Stomach (tissue), 9 donors: Measurements from ENCODE around the gene SULF2. TPM values are rescaled to one million over a fixed set of nuclear protein-coding genes. Genes with fewer than 3 reads are reported as not detected.

Experiments
- DNase-seq, 2 donors: peaks; one replicate each; pipeline versions ENCODE4 v3.0.0 to v3.0.0-alpha.2; 2013 to 2019
- H3K27ac ChIP-seq, 5 donors: fragments of 200-600 bp in 4 of 5; sonication (generic) in 4 of 5; one replicate each; pipeline ENCODE4 v1.5.1; 2013 to 2019; ENCODE audit warnings: mild to moderate bottlenecking in 1 of 5, moderate library complexity in 1 of 5
- H3K27me3 ChIP-seq, 3 donors: fragments of 200-600 bp; sonication (generic); one replicate each; pipeline ENCODE4 v1.5.1; 2017 to 2019; ENCODE audit warnings: mixed run types in 1 of 3
- H3K36me3 ChIP-seq, 4 donors: fragments of 200-600 bp; sonication (generic); 1 replicate in 3 of 4; 2 replicates in 1 of 4; pipeline ENCODE4 v1.5.1; 2016 to 2019
- H3K4me1 ChIP-seq, 4 donors: fragments of 200-600 bp; sonication (generic); one replicate each; pipeline ENCODE4 v1.5.1; 2016 to 2019
- H3K4me3 ChIP-seq, 4 donors: fragments of 200-600 bp; sonication (generic) in 3 of 4; one replicate each; pipeline ENCODE4 v1.5.1; 2016 to 2019; ENCODE audit warnings: mild to moderate bottlenecking in 1 of 4
- H3K9me3 ChIP-seq, 4 donors: fragments of 200-600 bp; sonication (generic); one replicate each; pipeline ENCODE4 v1.5.1; 2016 to 2019
- CTCF ChIP-seq, 7 experiments: fragments of 450-650 bp in 4 of 7; fragments of 200-600 bp in 3 of 7; sonication (generic) in 3 of 7; IDR thresholded peaks; one replicate each; pipeline ENCODE4 v1.5.1; 2016 to 2019; ENCODE audit warnings: antibody characterized with exemption in 7 of 7, control low read depth in 2 of 7, mild to moderate bottlenecking in 1 of 7
- EP300 ChIP-seq: sonication (generic); formaldehyde crosslinking; IDR thresholded peaks from one replicate; pipeline ENCODE4 v1.6.1; 2017; ENCODE audit warnings: antibody characterized with exemption
- POLR2A ChIP-seq, 4 donors: fragments of 450-650 bp; IDR thresholded peaks; one replicate each; pipeline ENCODE4 v1.6.1; 2016; ENCODE audit warnings: antibody characterized with exemption in 4 of 4, control low read depth in 2 of 4, mild to moderate bottlenecking in 1 of 4, moderate library complexity in 1 of 4
- POLR2AphosphoS5 ChIP-seq, 3 donors: sonication (generic); formaldehyde crosslinking; IDR thresholded peaks; one replicate each; pipeline ENCODE4 v1.6.1; 2016; ENCODE audit warnings: antibody characterized with exemption in 3 of 3
- WGBS, 5 donors: extraction: QIAGEN DNeasy Blood & Tissue Kit in 3 of 5; methylation state at CpG; one replicate each; pipeline versions ENCODE4 v1.1.5 to v1.1.7; 2013 to 2018; 5-methylcytosine and 5-hydroxymethylcytosine counted together
- intact Hi-C: fragments of 100-400 bp; cut with DNase I; formaldehyde crosslinking; loops from one replicate; pipeline ENCODE4 v1.15.1; 2023; ENCODE audit warnings: low total_unique reads
- polyA plus RNA-seq, 3 donors: library from polyadenylated mRNA; stranded (reverse); fragments of 200-250 nt; gene quantifications; one replicate each; pipeline ENCODE4 v1.2.3, GENCODE V29; 2013
- total RNA-seq, 5 donors: library from RNA; depleted of rRNA; stranded (reverse); fragments of >200 nt; gene quantifications; one replicate each; pipeline versions ENCODE4 v1.1.0 to v1.2.3, GENCODE V29; 2014 to 2016
- donor health status: healthy with polysubstance abuse.
- donor health status: Bipolar disorder and iron deficiency.
- donor health status: healthy.

Gene SULF2
- total and polyA plus RNA-seq, 8 donors: 9.0 to 226 (median 27.3) TPM

DNA sequence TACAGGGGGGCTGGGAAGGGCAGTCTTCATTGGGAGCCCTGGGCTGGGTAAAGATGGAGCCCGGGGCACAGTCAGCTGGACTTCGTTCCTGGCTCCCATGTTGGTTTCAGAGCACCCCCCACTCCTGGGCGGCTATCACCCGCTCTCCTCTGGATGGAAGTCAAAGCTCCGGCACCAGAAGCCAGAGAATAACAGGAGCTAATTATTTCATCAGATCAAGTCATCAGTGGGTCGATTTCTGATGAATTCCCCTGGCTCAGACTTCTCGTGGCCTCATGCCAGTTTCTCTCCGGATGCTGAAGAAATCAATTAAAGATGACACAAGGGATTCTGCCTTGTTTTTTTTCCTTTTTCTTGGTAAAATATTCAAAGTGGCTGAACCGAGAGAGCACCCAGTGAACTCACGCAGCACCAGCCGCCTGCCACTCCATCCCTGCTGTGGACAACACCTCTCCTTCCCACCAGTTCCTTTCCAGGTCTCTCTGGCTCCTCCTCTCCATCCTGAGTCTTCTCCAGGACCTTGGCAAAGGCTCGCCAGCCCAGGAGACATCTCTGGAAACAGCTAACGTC lies 22.5 kb downstream of the SULF2 start:
- no peak overlapping the region for H3K27ac ChIP-seq
- peaks cover 0 to 3% (median 0%) of the 10 kb centered on the region in 4 donors for H3K36me3 ChIP-seq
- TF ChIP-seq EP300 (no peak), CTCF (IDR thresholded peaks at IDR 0.05) (no peak), POLR2AphosphoS5 (IDR thresholded peaks at IDR 0.05) (no peak), POLR2A (IDR thresholded peaks at IDR 0.05) (no peak)
- WGBS, 5 donors: 44 to 71% (median 66%) methylated on average over 10 to 13 of the region's 13 CpGs
- H3K27me3 ChIP-seq: peaks cover 0 to 10% (median 0%) of the 10 kb centered on the region in 3 donors
- no peaks in the 10 kb centered on the region for H3K9me3 ChIP-seq
- intact Hi-C loops: no loop called here
- DNase-seq: peak in 1 of 2 donors; percentile 53
- no peak overlapping the region for H3K4me3 ChIP-seq
- H3K4me1 ChIP-seq: peaks cover 0 to 14% (median 3%) of the 10 kb centered on the region in 4 donors

- intact Hi-C loops: no loop called here
- WGBS, 5 donors: 62 to 75% (median 72%) methylated on average over 11 of the region's 11 CpGs
- Histone ChIP-seq H3K4me1 (peaks cover 0 to 11% (median 3%) of the 10 kb centered on the region in 4 donors), H3K36me3 (peaks cover 0 to 12% (median 8%) of the 10 kb centered on the region in 4 donors), H3K27ac (no peak overlapping the region), H3K27me3 (peaks cover 0 to 10% (median 0%) of the 10 kb centered on the region in 3 donors), H3K9me3 (no peaks in the 10 kb centered on the region), H3K4me3 (no peak overlapping the region)
- DNase-seq: no peak
- no peak for TF ChIP-seq EP300
- TF ChIP-seq CTCF (IDR thresholded peaks at IDR 0.05): no peak
- no peak for TF ChIP-seq POLR2AphosphoS5 (IDR thresholded peaks at IDR 0.05)
- no peak for TF ChIP-seq POLR2A (IDR thresholded peaks at IDR 0.05)
Observed at GRCh38 chr20:47761482-47762047, 23.7 kb downstream of the SULF2 start.

DNA sequence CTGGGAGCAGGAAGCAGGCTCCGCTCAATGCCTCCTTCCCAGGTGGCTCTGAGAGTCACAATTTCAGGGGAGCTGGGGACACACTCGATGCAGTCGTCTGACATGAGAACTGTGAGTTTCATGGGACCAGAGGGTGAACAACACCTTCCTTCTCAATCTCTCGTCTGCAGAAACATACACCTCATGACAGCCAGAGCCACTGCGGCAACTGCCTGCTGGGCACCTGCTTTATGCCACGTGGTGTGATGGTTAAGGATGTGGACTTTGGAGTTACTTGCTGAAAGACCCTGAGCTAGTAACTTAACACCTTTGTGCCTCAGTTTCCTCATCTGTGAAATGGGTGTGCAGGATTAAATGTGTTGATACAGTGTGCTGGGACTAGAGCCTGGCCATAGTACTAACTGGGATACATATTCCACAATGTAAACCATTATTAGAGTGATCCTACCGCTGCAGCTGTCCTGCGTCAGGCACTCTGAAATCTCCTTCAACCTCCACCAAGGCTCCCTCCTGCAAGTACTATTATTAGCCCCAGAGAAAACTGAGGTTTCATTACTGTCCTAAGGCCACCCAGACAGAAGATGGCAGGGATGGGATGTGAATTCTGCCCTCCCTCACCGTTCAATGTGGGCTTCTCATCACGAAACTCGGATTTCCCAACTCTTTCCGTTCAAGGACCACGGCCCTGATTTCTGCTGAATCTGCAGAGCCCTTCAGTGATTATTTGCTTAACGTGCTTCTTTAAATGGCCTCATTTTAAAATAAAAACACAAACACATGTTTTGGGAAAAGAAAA lies 24.4 kb downstream of the SULF2 start:
- Histone ChIP-seq H3K4me3 (no peak overlapping the region), H3K9me3 (no peaks in the 10 kb centered on the region), H3K36me3 (peaks cover 0 to 18% (median 14%) of the 10 kb centered on the region in 4 donors), H3K27ac (no peak overlapping the region), H3K4me1 (peaks cover 0 to 8% (median 3%) of the 10 kb centered on the region in 4 donors), H3K27me3 (peaks cover 0 to 10% (median 0%) of the 10 kb centered on the region in 3 donors)
- TF ChIP-seq EP300 (no peak), POLR2A (IDR thresholded peaks at IDR 0.05) (no peak)
- WGBS, 5 donors: 76 to 87% (median 82%) methylated on average over 14 of the region's 14 CpGs
- no peak for DNase-seq
- intact Hi-C loops: no loop called here

- 74 to 79% (median 77%) methylated on average over 21 of the region's 21 CpGs for WGBS, 5 donors
- Histone ChIP-seq H3K9me3 (no peaks in the 10 kb centered on the region), H3K4me3 (no peak overlapping the region), H3K4me1 (peaks cover 0 to 8% (median 3%) of the 10 kb centered on the region in 4 donors), H3K27ac (no peak overlapping the region), H3K36me3 (peaks cover 0 to 23% (median 17%) of the 10 kb centered on the region in 4 donors), H3K27me3 (peaks cover 0 to 10% (median 0%) of the 10 kb centered on the region in 3 donors)
- intact Hi-C loops: no loop called here
- no peak for TF ChIP-seq EP300
- no peak for TF ChIP-seq POLR2A (IDR thresholded peaks at IDR 0.05)
- no peak for TF ChIP-seq POLR2AphosphoS5 (IDR thresholded peaks at IDR 0.05)
- no peak for TF ChIP-seq CTCF (IDR thresholded peaks at IDR 0.05)
- no peak for DNase-seq
Observed at GRCh38 chr20:47758517-47759450, 26.5 kb downstream of the SULF2 start.
